NCI-H82 (cell line): ENCODE data around the gene ALX1.
A peak's percentile ranks its signal among the peaks of the same experiment; 100 is the strongest.

Source experiments
- DNase-seq: peaks from one replicate; lab custom pipeline; 2025; lab: John Stamatoyannopoulos, UW

ALX1 gene

DNA sequence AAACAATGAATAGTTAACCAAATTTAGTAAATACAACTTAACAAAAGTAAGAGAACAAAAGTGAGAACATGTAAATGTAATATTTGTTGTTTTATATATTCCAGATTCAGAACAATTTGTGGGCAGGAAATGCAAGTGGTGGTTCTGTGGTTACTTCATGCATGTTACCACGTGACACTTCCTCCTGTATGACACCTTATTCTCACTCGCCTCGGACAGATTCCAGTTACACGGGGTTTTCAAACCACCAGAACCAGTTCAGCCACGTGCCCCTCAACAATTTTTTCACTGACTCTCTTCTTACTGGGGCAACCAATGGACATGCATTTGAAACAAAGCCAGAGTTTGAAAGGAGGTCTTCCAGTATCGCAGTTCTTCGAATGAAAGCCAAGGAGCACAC is 21.0 kb downstream of the ALX1 start:
- DNase-seq = no peak

DNA sequence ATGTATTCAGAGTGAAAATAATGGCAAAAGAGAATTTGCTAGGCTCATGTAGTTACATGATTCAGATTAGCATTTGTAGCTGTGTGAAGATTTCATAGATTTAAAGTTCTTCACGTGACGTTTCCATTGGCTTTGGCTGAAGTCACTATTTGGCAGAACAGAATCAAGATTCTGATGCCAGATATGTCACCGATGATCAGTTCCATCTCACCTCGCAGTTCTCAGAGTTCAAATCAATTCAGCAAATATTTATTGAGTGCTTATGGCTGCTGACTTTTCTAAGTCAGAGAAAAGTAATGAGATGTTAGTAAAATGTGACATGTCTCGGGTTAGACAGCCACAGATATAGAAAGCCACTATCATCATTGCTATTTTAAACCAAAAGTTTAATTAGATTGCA is 28.4 kb downstream of the ALX1 start:
- DNase-seq = no peak

DNA sequence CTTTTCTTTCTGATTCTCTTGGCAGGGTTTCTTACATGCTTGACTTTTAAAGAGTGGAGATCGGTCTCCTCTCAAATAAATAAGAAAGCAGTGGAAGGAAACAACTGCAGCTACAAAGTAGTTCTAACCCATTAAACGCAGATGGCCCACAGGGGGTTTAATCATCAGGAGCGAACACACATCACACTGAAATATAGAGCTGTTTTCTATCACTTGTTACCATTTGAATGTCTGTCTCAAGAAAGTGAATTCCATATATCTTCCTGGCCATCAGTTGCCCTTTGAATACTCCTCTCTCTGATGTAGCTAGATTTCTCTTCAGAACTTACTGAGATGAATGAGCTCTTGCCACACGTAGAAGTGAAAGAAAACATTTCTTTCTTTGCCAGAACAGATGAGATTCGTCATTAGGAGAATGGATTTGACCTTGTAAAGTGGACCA is 29.1 kb downstream of the ALX1 start:
- peak; percentile 27 for DNase-seq

DNA sequence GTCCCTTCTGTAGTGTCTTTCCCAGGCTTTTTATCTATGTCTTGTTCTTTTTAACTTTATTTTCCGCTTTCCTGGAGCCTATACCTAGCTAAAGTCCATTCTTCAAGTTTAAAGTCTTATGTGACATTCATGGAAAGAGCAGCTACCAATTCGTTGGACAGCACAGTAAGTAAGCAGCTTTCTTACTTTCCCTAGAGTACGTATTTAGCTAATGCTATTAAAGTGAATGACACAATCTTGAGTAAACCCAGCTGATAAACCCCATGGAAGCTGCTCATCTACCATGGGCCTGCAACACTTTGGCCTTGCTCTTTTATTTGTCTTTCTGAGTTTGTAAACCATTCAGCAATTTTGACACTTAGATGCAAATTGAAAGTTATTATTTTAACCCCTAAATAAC is 30.0 kb downstream of the ALX1 start:
- DNase-seq = peak; percentile 91

DNA sequence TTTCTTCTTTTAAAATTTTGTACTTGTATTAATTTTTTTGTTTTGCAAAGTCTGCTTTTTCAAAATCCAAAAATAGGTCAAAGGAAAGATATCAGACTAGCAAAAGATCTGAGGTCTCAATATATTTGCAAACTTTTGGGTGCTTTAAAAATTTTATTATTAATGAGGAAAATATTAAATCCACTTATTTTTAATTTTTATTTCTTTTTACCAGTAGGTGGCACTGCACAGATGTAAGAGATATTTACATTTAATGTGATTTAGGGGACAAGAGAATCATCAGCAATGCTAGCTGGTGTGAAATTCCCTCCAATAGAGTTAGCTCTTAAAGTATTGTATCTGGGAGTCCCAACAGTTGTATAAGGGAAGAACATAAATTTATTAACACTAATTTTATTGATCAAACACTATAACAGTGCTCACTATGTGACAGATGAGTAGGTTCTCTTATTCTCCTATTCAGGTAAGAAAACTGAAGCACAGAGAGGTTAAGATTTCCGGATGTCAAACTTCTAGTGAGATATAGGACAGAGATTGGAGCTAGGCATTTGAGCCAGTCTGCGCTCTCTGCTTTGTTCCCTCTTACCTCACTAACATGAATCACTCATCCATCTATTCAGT is 30.5 kb downstream of the ALX1 start:
- peak; percentile 27 for DNase-seq

DNA sequence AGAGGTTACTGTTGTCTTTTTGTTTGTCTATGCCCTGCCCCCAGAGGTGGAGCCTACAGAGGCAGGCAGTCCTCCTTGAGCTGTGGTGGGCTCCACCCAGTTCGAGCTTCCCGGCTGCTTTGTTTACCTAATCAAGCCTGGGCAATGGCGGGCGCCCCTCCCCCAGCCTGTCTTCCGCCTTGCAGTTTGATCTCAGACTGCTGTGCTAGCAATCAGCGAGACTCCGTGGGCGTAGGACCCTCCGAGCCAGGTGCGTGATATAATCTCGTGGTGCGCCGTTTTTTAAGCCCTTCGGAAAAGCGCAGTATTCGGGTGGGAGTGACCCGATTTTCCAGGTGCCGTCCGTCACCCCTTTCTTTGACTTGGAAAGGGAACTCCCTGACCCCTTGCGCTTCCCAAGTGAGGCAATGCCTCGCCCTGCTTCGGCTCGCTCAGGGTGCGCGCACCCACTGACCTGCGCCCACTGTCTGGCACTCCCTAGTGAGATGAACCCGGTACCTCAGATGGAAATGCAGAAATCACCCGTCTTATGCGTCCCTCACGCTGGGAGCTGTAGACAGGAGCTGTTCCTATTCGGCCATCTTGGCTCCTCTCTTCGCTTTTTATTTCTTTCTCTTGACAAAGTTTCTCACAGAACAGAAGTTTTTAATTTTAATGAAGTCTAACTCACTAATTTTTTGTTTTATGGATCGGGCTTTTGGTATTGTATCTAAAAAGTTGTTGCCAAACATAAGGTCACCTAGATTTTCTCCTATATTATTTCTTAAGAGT is 38.0 kb downstream of the ALX1 start:
- peak; percentile 56 for DNase-seq

DNA sequence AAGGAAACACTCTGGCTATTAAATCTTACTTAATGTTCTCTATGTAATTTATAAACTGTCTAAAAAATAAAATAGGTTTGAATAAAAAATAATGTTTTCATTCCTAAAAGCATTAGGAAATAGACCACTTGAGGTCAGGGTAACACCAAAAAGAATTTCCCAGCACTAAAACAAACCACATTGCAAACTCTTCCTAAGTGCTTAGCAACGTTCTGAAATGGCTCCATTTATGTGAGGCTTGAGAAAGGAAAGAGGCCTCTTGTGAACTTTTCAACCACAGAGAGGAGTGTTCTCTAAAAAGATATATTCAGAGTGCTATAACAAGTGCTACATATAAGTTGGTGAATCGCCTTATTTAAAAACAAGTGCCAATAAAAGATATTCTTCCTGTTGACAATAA is 42.7 kb downstream of the ALX1 start:
- no peak for DNase-seq

DNA sequence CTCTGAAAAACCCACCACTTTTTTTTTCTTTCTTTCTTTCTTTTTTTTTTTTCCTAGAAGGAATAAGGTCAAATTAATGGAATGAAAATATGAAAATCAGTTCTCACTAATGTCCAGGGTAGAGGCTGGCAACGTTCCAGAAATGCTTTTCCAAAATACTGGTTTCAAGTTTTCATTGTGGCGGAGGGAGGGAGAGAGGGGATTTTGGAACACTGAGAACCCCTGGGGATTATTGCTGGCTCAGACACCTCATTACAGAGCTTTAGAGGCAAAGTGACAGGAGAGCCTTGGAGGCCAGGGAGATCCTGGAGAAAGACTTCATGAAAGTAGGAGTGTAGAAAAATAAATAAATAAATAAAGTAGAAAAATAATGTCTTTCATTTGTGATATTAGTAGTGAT is 45.4 kb downstream of the ALX1 start:
- DNase-seq = peak; percentile 76

DNA sequence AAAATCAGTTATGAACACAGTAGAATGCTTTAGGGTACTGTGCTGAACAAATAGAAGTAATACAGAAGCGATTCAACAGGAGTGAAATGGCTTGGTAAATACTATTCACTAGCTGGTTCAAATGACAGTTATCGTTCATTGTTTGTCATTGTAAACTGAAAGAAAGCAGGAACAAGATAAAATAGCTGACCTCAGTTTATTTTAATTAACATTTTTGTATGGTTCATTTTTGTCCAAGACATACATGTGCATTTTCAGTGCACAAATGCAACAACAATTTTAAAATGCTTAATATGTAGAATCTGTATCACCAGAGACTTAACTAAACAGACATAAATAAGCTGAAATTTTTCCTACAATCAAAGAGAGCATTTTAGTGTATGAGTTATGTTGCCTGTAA is 49.9 kb downstream of the ALX1 start:
- DNase-seq = no peak

DNA sequence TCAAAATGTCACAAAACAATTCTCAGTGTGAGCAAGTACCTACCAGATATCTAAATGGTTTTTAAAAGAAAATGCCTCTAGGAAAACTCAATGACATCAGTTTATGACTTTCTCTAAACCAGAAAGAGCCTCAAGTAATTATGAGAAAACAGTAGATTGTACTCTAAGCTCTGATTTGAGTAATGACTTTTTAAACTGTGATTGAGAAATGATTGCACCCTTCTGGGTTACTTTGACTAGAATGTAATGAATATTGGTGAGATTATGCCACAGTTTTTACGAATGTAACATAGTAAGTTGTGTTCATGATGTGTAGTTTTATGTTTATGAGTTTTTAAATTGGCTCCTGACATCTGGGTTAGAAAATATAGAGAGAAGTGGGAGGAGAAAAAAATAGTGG is 68.8 kb downstream of the ALX1 start:
- no peak for DNase-seq

DNA sequence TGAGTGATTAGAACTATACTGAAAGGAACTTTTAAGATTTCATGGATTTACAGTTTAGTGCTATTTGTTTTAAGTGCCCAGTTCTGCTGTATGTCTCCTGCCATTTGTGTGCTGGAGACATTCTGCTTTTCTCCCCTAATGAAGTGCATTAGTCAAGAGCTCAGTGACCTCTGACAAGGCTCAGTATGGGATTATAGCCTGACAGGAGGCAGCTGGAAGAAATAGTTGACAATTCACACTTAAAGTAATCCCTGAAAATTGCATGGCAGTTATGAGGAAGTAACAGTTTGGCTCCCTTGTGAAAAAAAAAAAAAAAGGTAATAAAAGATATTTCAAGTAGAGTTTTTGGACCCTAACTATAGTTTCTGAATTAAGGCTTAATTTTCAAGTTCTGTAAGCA is 70.3 kb downstream of the ALX1 start:
- DNase-seq = peak; percentile 93
